PFSK-1 (cell line): ENCODE results near the gene HPS4.

Experiments
- FOXP2 ChIP-seq: optimal IDR thresholded peaks from 2 replicates; pipeline ENCODE3; 2011; ENCODE audit warnings: borderline replicate concordance, control low read depth, inconsistent platforms; ENCODE audit not compliant: insufficient read depth; ENCODE audit errors: extremely low read length, extremely low read depth
- POLR2AphosphoS5 ChIP-seq: IDR thresholded peaks from 2 replicates; pipeline ENCODE4 v1.6.1; 2012; ENCODE audit warnings: low read depth, mild to moderate bottlenecking, control low read depth, low read length, moderate library complexity
- SIN3A ChIP-seq: IDR thresholded peaks from 2 replicates; pipeline ENCODE4 v1.6.1; 2012; ENCODE audit warnings: mild to moderate bottlenecking, low read length, moderate library complexity, borderline replicate concordance; ENCODE audit not compliant: insufficient read depth
- TAF1 ChIP-seq: IDR thresholded peaks from 2 replicates; pipeline ENCODE4 v1.6.1; 2012; ENCODE audit warnings: low read length, control low read depth, borderline replicate concordance; ENCODE audit not compliant: insufficient read depth
- TF ChIP-seq, protein P1 (sequence below), 2 experiments: IDR thresholded peaks; 2 replicates each; pipeline versions ENCODE4 v1.6.1 to v1.8.0; 2011 to 2012; ENCODE audit warnings: low read depth in 2 of 2, low read length in 2 of 2, control low read depth in 1 of 2, inconsistent platforms in 1 of 2, mild to moderate bottlenecking in 1 of 2, moderate library complexity in 1 of 2; ENCODE audit not compliant: insufficient read depth in 1 of 2

Gene HPS4

DNA sequence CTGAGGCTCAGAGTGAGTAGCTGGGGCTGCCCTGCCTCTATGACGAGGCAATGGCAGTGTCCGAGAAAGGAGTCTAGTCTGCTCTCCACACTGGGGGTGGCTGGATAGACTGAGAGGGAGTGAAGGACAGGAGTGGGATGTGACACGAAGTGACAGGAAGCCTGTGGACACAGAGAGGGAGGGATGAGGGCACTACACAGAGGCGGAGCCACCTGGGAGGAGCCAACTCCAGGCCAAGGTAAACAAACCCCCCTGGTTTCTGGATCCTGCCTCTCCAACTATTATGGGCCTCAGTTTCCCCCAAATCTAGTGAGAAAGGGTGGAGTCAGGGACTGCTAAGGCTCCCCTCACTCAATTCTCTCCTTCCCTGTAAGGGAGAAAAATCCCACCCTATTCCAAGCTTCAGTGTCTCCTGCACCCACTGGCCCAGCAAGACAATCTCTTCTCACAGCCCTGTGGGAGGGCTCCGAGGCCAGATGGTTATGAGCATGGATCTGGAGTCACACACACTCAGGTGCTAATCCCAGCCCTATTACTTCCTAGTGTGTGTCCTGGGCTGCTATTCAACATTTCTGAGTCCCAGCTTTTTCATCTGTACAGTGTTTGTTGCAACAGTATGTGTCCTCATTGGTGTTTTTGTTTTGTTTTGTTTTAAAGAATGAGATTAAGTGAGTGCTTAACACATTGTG is 29.6 kb downstream of the HPS4 start:
- TF ChIP-seq TAF1 (no peak), FOXP2 (no peak), POLR2AphosphoS5 (no peak), SIN3A (no peak)
- TF ChIP-seq, protein P1, sequence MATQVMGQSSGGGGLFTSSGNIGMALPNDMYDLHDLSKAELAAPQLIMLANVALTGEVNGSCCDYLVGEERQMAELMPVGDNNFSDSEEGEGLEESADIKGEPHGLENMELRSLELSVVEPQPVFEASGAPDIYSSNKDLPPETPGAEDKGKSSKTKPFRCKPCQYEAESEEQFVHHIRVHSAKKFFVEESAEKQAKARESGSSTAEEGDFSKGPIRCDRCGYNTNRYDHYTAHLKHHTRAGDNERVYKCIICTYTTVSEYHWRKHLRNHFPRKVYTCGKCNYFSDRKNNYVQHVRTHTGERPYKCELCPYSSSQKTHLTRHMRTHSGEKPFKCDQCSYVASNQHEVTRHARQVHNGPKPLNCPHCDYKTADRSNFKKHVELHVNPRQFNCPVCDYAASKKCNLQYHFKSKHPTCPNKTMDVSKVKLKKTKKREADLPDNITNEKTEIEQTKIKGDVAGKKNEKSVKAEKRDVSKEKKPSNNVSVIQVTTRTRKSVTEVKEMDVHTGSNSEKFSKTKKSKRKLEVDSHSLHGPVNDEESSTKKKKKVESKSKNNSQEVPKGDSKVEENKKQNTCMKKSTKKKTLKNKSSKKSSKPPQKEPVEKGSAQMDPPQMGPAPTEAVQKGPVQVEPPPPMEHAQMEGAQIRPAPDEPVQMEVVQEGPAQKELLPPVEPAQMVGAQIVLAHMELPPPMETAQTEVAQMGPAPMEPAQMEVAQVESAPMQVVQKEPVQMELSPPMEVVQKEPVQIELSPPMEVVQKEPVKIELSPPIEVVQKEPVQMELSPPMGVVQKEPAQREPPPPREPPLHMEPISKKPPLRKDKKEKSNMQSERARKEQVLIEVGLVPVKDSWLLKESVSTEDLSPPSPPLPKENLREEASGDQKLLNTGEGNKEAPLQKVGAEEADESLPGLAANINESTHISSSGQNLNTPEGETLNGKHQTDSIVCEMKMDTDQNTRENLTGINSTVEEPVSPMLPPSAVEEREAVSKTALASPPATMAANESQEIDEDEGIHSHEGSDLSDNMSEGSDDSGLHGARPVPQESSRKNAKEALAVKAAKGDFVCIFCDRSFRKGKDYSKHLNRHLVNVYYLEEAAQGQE (IDR thresholded peaks at IDR 0.05; ENCODE audit: insufficient read depth in 1 of 2, low read depth in 2 of 2, low read length in 2 of 2): no peak

DNA sequence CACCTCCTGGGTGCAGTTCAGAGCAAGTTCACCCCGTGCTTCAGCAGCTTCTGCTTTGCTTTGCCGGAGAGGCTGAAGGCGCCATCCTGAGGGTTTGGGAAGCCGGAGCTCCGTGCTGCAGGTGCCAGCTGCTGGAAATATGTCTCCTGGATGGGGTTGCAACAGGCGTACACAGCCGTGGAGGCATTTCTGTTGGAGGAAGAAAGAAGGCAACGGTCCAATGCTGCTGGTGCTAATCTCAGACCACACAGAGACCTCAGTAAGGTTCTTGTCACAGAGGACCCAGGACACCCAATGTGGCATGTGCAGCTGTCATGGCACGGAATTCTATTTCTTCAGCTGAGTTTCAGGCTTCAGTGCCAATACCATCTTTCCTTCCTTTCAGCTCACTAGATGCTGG is 30.4 kb downstream of the HPS4 start:
- TF ChIP-seq SIN3A: no peak
- no peak for TF ChIP-seq POLR2AphosphoS5
- no peak for TF ChIP-seq TAF1
- TF ChIP-seq, protein P1 (IDR thresholded peaks at IDR 0.05; ENCODE audit: insufficient read depth in 1 of 2, low read depth in 2 of 2, low read length in 2 of 2): no peak
- no peak for TF ChIP-seq FOXP2

DNA sequence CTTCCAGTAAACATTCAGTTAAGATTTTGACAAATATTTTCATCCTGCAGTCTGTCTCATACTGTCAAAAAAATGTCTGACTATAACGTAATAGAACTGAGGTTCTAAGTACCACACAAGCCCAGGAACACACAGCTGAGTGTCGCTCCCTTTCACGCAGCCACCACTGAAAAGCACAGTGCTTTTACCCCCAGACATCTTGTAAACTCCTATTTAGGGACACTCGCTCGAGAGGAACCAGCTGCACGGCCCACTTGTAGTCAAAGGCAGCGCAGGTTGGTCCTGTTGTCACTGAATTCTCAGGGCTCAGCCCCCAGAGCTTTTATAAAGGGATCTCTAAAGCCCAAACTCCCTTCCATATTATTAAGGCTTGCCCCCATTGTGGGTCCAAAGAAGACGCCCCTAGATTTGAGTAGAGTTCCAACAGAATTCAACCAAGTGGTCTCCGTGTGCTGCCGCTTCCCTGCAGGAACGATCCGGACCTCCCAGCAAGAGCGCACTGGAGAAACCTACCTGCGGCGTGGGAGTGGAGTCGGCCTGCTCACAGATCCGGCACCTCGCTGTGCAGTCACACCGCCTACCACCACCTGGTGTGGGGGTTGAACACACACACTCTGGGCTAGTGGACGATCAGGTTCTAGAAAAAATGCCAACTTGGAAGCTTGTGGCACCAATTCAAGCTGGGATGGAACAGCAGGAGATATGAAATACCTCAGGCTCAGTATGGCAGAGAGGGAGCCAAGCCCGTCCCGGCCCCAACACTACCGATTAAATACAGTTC is 31.2 kb downstream of the HPS4 start:
- TF ChIP-seq SIN3A (no peak), FOXP2 (no peak), POLR2AphosphoS5 (no peak)
- TF ChIP-seq, protein P1 (IDR thresholded peaks at IDR 0.05; ENCODE audit: insufficient read depth in 1 of 2, low read depth in 2 of 2, low read length in 2 of 2): no peak

DNA sequence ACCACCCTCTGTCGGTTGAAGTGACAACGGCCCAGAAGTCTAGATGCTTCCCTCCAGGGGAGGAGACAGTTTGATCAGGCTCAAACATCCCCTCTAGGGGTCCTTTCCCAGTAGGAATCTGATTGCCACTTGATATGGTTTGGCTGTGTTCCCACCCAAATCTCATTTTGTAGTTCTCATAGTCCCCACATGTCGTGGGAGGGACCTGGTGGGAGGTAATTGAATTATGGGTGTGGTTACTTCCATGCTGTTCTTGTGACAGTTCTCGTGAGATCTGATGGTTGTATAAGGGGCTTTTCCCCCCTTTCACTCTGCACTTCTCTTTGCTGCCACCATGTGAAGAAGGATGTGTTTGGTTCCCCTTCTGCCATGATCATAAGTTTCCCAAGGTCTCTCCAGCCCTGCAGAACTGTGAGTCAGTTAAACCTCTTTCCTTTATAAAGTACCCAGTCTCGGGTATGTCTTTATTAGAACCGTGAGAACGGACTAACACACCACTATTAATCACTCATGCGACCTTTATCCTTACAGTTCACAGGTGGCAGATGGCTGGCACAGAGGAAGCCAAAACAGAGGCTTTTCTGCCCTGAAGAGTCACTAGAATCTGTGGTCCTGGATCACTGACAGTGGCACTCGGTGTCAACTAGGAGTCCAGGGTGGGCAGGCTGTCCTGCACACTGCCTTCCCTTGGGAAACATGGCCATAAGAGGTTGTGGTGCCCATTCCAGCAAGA is 33.0 kb downstream of the HPS4 start:
- TF ChIP-seq POLR2AphosphoS5 (no peak), TAF1 (no peak), SIN3A (no peak), FOXP2 (no peak)
- TF ChIP-seq, protein P1 (IDR thresholded peaks at IDR 0.05; ENCODE audit: insufficient read depth in 1 of 2, low read depth in 2 of 2, low read length in 2 of 2): no peak
